Brain microvascular endothelial cell (primary cell): ENCODE data around the gene CREB5.

Experiments used
- DNase-seq: peaks from one replicate; pipeline ENCODE4 v3.0.0-alpha.2; 2020
- H3K27ac ChIP-seq: fragments of 250-450 bp; sonication (Bioruptor Pico); 2 replicates; pipeline ENCODE4 v1.5.1; 2020; ENCODE audit warnings: mild to moderate bottlenecking, moderate library complexity
- H3K27me3 ChIP-seq: fragments of 250-450 bp; sonication (Bioruptor Pico); replicated peaks from 2 replicates; pipeline ENCODE4 v1.5.1; 2020; ENCODE audit warnings: mild to moderate bottlenecking
- H3K36me3 ChIP-seq: fragments of 250-450 bp; sonication (Bioruptor Pico); replicated peaks from 2 replicates; pipeline ENCODE4 v1.5.1; 2020; ENCODE audit warnings: mild to moderate bottlenecking
- H3K4me3 ChIP-seq: 2 replicates; pipeline ENCODE4 v1.5.1; 2011; ENCODE audit warnings: low read depth, mild to moderate bottlenecking, control low read depth, low read length, moderate library complexity
- CTCF ChIP-seq: IDR thresholded peaks from 2 replicates; pipeline ENCODE4 v1.5.1; 2011; ENCODE audit warnings: low read depth, mild to moderate bottlenecking, moderate library complexity, low read length, control low read depth, inconsistent platforms; ENCODE audit errors: missing control alignments
- in situ Hi-C: cut with HindIII; loops from 2 replicates; pipeline ENCODE4 v1.10.0; 2017; ENCODE audit warnings: low sequenced_read_pairs, low pct_ligation_motif_present

CREB5 gene

GRCh38 chr7:28701731-28702130 lies 289.4 kb downstream of the CREB5 start:
- Histone ChIP-seq H3K27me3 (no peaks in the 10 kb centered on the region), H3K27ac (no peak overlapping the region), H3K36me3 (no peaks in the 10 kb centered on the region), H3K4me3 (no peak overlapping the region)
- no peak for TF ChIP-seq CTCF
- in situ Hi-C loops = no loop called here
- no peak for DNase-seq

GRCh38 chr7:28702171-28702570 lies 289.9 kb downstream of the CREB5 start:
- in situ Hi-C loops = no loop called here
- DNase-seq = no peak
- no peak for TF ChIP-seq CTCF

GRCh38 chr7:28703037-28703765 lies 290.9 kb downstream of the CREB5 start:
- DNase-seq = no peak
- Histone ChIP-seq H3K4me3 (no peak overlapping the region), H3K27me3 (no peaks in the 10 kb centered on the region), H3K27ac (no peak overlapping the region), H3K36me3 (no peaks in the 10 kb centered on the region)
- in situ Hi-C loops = no loop called here
- TF ChIP-seq CTCF = no peak

More at GRCh38 chr7:28702171-28702570, 289.9 kb downstream of the CREB5 start:
- H3K4me3 ChIP-seq = no peak overlapping the region
- no peak overlapping the region for H3K27ac ChIP-seq
- no peaks in the 10 kb centered on the region for H3K36me3 ChIP-seq
- H3K27me3 ChIP-seq = no peaks in the 10 kb centered on the region

GRCh38 chr7:28704706-28705105 lies 292.4 kb downstream of the CREB5 start:
- no peak overlapping the region for H3K27ac ChIP-seq
- TF ChIP-seq CTCF = no peak
- no peak overlapping the region for H3K4me3 ChIP-seq
- DNase-seq = no peak
- H3K36me3 ChIP-seq = no peaks in the 10 kb centered on the region
- H3K27me3 ChIP-seq = no peaks in the 10 kb centered on the region
- in situ Hi-C loops = no loop called here

GRCh38 chr7:28705350-28705749 lies 293.0 kb downstream of the CREB5 start:
- H3K27me3 ChIP-seq = no peaks in the 10 kb centered on the region
- in situ Hi-C loops = no loop called here
- no peak overlapping the region for H3K4me3 ChIP-seq
- no peak overlapping the region for H3K27ac ChIP-seq
- DNase-seq = no peak
- no peaks in the 10 kb centered on the region for H3K36me3 ChIP-seq
- TF ChIP-seq CTCF = no peak

- DNase-seq = no peak
- H3K27ac ChIP-seq = no peak overlapping the region
- no peaks in the 10 kb centered on the region for H3K36me3 ChIP-seq
- H3K27me3 ChIP-seq = no peaks in the 10 kb centered on the region
- in situ Hi-C loops = no loop called here
- no peak overlapping the region for H3K4me3 ChIP-seq
- TF ChIP-seq CTCF = no peak
These were observed 294.3 kb downstream of the CREB5 start for GRCh38 chr7:28706584-28706983.
